GM18519 (cell line): Measurements from ENCODE around the gene RICTOR.
A peak's percentile ranks its signal among the peaks of the same experiment; 100 is the strongest.

Source experiments
- ATAC-seq: cut with Tn5 transposase; IDR thresholded peaks from one replicate; pipeline ENCODE4 v1.9.1; 2021; ENCODE audit warnings: mild to moderate bottlenecking, moderate library complexity; ENCODE audit not compliant: unreplicated experiment, low FRiP score

RICTOR gene

GRCh38 chr5:38953426-38954012 lies 120.7 kb downstream of the RICTOR start:
- no peak for ATAC-seq

GRCh38 chr5:38948501-38948900 lies 125.7 kb downstream of the RICTOR start:
- no peak for ATAC-seq

GRCh38 chr5:38944282-38944681 lies 129.9 kb downstream of the RICTOR start:
- ATAC-seq, result no peak

- ATAC-seq, result no peak
Measured at GRCh38 chr5:38941912-38942311, 132.3 kb downstream of the RICTOR start.

- no peak for ATAC-seq
Measured at GRCh38 chr5:38940230-38940858, 133.9 kb downstream of the RICTOR start.

- no peak for ATAC-seq
Measured at GRCh38 chr5:38938973-38939372, 135.2 kb downstream of the RICTOR start.

GRCh38 chr5:38938424-38938823 lies 135.8 kb downstream of the RICTOR start:
- no peak for ATAC-seq

- no peak for ATAC-seq
Measured at GRCh38 chr5:38936269-38936668, 137.9 kb downstream of the RICTOR start.

- ATAC-seq, result no peak
Measured at GRCh38 chr5:38935437-38935836, 138.8 kb downstream of the RICTOR start.

GRCh38 chr5:38932854-38933408 lies 141.3 kb downstream of the RICTOR start:
- no peak for ATAC-seq

- ATAC-seq, result no peak
Measured at GRCh38 chr5:38931731-38932130, 142.5 kb downstream of the RICTOR start.

GRCh38 chr5:38929838-38930237 lies 144.4 kb downstream of the RICTOR start:
- no peak for ATAC-seq

- ATAC-seq, result no peak
Measured at GRCh38 chr5:38927470-38927869, 146.7 kb downstream of the RICTOR start.

- ATAC-seq, result no peak
Measured at GRCh38 chr5:38926121-38926520, 148.1 kb downstream of the RICTOR start.

- no peak for ATAC-seq
Measured at GRCh38 chr5:38925154-38925925, 148.9 kb downstream of the RICTOR start.

GRCh38 chr5:38923661-38924451 lies 150.3 kb downstream of the RICTOR start:
- ATAC-seq, result no peak

- ATAC-seq, result peak; percentile 69
Measured at GRCh38 chr5:38922199-38922598, 152.0 kb downstream of the RICTOR start.

GRCh38 chr5:38921174-38921573 lies 153.0 kb downstream of the RICTOR start:
- no peak for ATAC-seq

GRCh38 chr5:38916802-38917201 lies 157.4 kb downstream of the RICTOR start:
- no peak for ATAC-seq

GRCh38 chr5:38913714-38914113 lies 160.5 kb downstream of the RICTOR start:
- no peak for ATAC-seq

- ATAC-seq, result no peak
Measured at GRCh38 chr5:38911933-38912332, 162.3 kb downstream of the RICTOR start.
